ENCODE data around the gene GNB3.

Gene GNB3

GRCh38 chr12:6866163-6866919 is 25.6 kb downstream of the GNB3 start:
- H2AFZ ChIP-seq (ENCODE audit: low read depth, low read length): no peak overlapping the region
- H3K4me2 ChIP-seq (ENCODE audit: low read length): peak overlapping the region; percentile 87
- H4K20me1 ChIP-seq (ENCODE audit: insufficient read depth, low read length): peaks cover 27% of the 10 kb centered on the region
- peak overlapping the region; percentile 100 for H3K4me3 ChIP-seq (ENCODE audit: low read length)
- TF ChIP-seq EZH2phosphoT487 (IDR thresholded peaks at IDR 0.05; ENCODE audit: low read depth) (no peak), CTCF (IDR thresholded peaks at IDR 0.05; ENCODE audit: low read depth, low read length) (no peak)
- H3K27ac ChIP-seq (ENCODE audit: low read length): no peak overlapping the region
- H3K36me3 ChIP-seq (replicated peaks; ENCODE audit: low read depth, low read length): peaks cover 51% of the 10 kb centered on the region
- H3K9me3 ChIP-seq (ENCODE audit: insufficient read depth, low read length): no peaks in the 10 kb centered on the region
- H3K9ac ChIP-seq (ENCODE audit: low read length): peak overlapping the region; percentile 66; the same call in 1 of the 2 replicates
- peaks cover 31% of the 10 kb centered on the region for H3K4me1 ChIP-seq (ENCODE audit: low read length)
- no peaks in the 10 kb centered on the region for H3K27me3 ChIP-seq (ENCODE audit: low read depth, low read length)
- H3K79me2 ChIP-seq (ENCODE audit: low read length): peaks cover 25% of the 10 kb centered on the region

DNA sequence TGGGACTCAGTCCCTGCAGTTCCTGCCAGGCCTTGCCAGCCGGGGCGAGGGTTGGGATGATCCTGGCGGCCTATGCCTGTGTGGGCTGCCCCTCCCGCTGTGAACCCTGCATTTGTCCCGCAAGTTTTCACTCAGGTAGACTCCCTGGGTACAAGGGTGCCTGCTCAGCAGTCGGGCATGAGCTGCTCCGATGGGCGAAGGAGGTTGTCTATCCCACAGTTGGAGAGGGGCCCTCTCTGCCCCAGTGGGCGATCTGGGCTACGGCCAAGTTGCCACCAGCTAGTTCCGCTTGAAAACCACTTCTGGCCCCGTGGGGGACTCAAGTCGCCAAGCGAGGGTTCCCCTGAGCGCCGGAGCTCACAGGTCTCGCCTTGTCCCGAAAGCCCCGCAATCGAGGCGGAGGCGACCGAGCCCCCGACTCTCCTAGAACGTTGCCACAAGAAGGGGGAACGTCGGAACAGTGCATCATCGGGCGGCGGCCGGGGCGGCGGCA is 26.2 kb downstream of the GNB3 start:
- no peaks in the 10 kb centered on the region for H3K9me3 ChIP-seq (ENCODE audit: insufficient read depth, low read length)
- H3K27me3 ChIP-seq (ENCODE audit: low read depth, low read length): no peaks in the 10 kb centered on the region
- no peak for TF ChIP-seq CTCF (IDR thresholded peaks at IDR 0.05; ENCODE audit: low read depth, low read length)
- TF ChIP-seq EZH2phosphoT487 (IDR thresholded peaks at IDR 0.05; ENCODE audit: low read depth): no peak
- peak overlapping the region; percentile 100 for H3K4me3 ChIP-seq (ENCODE audit: low read length)
- no peak overlapping the region for H3K27ac ChIP-seq (ENCODE audit: low read length)
- H3K4me1 ChIP-seq (ENCODE audit: low read length): peaks cover 38% of the 10 kb centered on the region
- peaks cover 25% of the 10 kb centered on the region for H3K79me2 ChIP-seq (ENCODE audit: low read length)
- peaks cover 48% of the 10 kb centered on the region for H3K36me3 ChIP-seq (replicated peaks; ENCODE audit: low read depth, low read length)
- peaks cover 33% of the 10 kb centered on the region for H4K20me1 ChIP-seq (ENCODE audit: insufficient read depth, low read length)
- peak overlapping the region; percentile 66 for H3K9ac ChIP-seq (ENCODE audit: low read length)
- 0 out of 2 replicates have a peak overlapping the region, but pooled peaks have one; percentile 60 for H2AFZ ChIP-seq (ENCODE audit: low read depth, low read length)
- H3K4me2 ChIP-seq (ENCODE audit: low read length): peak overlapping the region; percentile 87

- H3K4me2 ChIP-seq (ENCODE audit: low read length): peak within 1 kb of the TSS; percentile 100
- peak within 1 kb of the TSS; percentile 100 for H3K4me3 ChIP-seq (ENCODE audit: low read length)
- peak within 1 kb of the TSS; percentile 79 for H3K27ac ChIP-seq (ENCODE audit: low read length)
- H3K27me3 ChIP-seq (ENCODE audit: low read depth, low read length): no peaks in the 10 kb centered on the region
- H3K79me2 ChIP-seq (ENCODE audit: low read length): peaks cover 25% of the 10 kb centered on the region
- 0 out of 2 replicates have a peak within 1 kb of the TSS, but pooled peaks have one; percentile 60 for H2AFZ ChIP-seq (ENCODE audit: low read depth, low read length)
- H3K36me3 ChIP-seq (replicated peaks; ENCODE audit: low read depth, low read length): peaks cover 51% of the 10 kb centered on the region
- peaks cover 43% of the 10 kb centered on the region for H3K4me1 ChIP-seq (ENCODE audit: low read length)
- peak within 1 kb of the TSS; percentile 99 for H3K9ac ChIP-seq (ENCODE audit: low read length)
- H3K9me3 ChIP-seq (ENCODE audit: insufficient read depth, low read length): no peaks in the 10 kb centered on the region
- H4K20me1 ChIP-seq (ENCODE audit: insufficient read depth, low read length): peaks cover 36% of the 10 kb centered on the region
- TF ChIP-seq CTCF (IDR thresholded peaks at IDR 0.05; ENCODE audit: low read depth, low read length): no peak
- TF ChIP-seq EZH2phosphoT487 (IDR thresholded peaks at IDR 0.05; ENCODE audit: low read depth): no peak
These were observed 26.9 kb downstream of the GNB3 start, which contains the start of gene TPI1 for GRCh38 chr12:6867413-6868210. Gene TPI1, plus strand, starts transcription at chr12:6867531. Its CDS starts 36 bp downstream, at chr12:6867567.

Measured in OCI-LY3 (cell line).